Measurements from ENCODE around the gene BDKRB2. TPM values are rescaled to one million over a fixed set of nuclear protein-coding genes. Genes with fewer than 3 reads are reported as not detected.

Gene BDKRB2
- total RNA-seq, 1 experiment from 2014 or later, result not detected

- no peak for DNase-seq (ENCODE audit: extremely low read depth, low read depth)
Measured at GRCh38 chr14:96246539-96246847, 41.9 kb downstream of the BDKRB2 start.

DNA sequence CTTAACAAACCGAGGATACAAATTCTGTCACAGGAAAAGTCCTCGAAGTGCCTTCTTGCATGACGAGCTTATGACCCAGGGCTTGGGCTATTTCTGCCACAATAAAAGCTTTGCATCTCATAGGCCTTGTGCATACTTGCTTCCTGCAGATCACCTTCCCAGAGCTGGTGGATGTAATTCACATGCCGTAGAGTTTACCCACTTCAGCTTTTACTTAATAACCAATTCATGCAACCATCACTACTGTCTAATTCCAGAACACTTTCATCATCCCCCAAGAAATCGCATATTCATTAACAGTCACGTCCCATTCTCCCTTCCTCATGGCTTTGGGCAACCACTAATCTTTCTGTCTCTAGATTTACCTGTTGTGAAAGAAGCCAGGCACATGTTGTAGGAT lies 42.4 kb downstream of the BDKRB2 start:
- DNase-seq (ENCODE audit: extremely low read depth, low read depth), result no peak

DNA sequence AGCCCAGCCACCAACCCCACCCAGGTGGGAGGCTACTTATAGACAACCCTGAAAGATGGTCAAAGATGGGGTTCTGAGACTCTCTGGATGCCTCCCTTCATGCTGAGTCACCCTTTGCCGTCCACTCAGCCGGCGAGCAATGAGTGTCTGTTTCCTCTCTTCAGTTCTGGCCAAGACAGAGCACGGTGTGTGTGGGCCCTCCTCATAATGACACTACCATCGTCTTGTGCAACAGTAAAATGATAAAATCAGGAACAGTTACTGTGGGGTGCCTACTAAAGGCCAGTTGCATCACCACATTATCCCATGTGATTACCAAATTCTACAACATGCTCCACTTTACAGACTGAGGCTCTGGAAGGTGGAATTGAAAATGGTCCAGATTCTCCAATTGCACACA lies 44.4 kb downstream of the BDKRB2 start:
- no peak for DNase-seq (ENCODE audit: extremely low read depth, low read depth)

DNA sequence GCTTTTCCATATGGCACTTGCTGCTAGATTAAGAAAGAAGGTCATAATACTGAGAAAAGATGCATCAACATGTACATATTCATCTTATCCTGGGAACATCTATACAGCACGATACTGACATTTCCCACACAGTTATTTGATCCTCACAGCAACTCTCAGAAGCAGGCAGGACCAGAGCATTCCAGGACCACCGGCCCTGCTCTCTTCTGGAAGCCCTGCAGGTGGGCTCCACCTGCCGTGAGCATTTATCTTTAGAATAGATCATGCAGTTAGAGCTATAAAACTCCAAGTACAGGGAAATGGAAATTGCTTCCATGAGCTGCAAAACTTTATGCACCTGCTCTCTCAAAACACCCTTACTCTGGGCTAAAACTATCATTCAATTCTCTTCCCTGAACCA lies 45.8 kb downstream of the BDKRB2 start:
- no peak for DNase-seq (ENCODE audit: extremely low read depth, low read depth)

- no peak for DNase-seq (ENCODE audit: extremely low read depth, low read depth)
Measured at GRCh38 chr14:96251656-96252155, 47.1 kb downstream of the BDKRB2 start.

GRCh38 chr14:96252323-96252998 lies 47.8 kb downstream of the BDKRB2 start:
- no peak for DNase-seq (ENCODE audit: extremely low read depth, low read depth)

DNA sequence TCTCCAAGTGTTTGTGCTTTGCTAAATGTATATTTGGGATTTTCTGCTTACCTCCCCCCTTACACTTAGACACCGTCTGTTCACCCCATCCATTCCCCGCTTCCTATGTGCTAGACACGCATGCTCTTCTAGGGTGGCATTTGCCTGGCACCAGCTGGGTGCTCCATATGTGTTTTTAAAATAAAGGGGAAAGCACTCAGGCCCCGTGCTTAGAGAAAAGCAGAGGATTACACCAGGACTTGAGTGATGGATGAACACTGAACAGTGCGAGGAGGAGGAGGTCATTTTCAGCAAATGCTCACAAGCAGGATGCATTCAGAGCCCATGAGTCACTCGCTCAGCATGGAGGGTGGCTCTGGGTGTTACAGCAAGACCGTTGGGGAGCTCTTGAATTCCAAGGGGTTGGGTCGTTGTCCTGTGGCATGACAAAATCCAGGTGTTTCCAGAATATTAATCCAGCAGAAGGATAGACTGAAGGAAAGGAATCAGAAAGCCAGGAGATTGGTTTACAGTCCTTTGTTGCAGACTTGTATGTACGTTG lies 48.4 kb downstream of the BDKRB2 start:
- no peak for DNase-seq (ENCODE audit: extremely low read depth, low read depth)

DNA sequence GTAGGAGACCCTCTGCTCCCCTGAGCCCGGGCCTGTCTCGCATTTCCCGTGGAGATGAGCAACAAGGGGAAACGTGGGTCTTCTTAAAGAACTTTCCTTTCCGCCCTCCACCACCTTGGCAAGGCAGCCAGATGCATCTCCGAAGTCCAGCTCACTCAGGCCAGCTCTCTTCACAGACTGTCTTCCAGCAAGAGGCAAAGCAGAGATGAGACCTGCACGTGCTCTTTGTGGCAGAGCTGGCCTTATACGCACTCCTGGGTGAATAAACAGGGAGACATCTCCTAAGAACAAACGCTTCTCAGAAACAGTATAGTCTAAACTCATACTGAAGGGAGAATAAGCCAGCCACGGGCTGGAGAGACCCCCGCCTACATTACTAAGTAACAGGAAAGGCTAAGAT lies 50.0 kb downstream of the BDKRB2 start:
- no peak for DNase-seq (ENCODE audit: extremely low read depth, low read depth)

- no peak for DNase-seq (ENCODE audit: extremely low read depth, low read depth)
Measured at GRCh38 chr14:96255501-96256366, 51.1 kb downstream of the BDKRB2 start, which contains the start of gene BDKRB1. Gene BDKRB1, plus strand, starts transcription at chr14:96256210. Its CDS starts 7,473 bp downstream, at chr14:96263683.

GRCh38 chr14:96256407-96256806 lies 51.8 kb downstream of the BDKRB2 start:
- DNase-seq (ENCODE audit: extremely low read depth, low read depth), result no peak

- DNase-seq (ENCODE audit: extremely low read depth, low read depth), result no peak
Measured at GRCh38 chr14:96257056-96257455, 52.4 kb downstream of the BDKRB2 start.

DNA sequence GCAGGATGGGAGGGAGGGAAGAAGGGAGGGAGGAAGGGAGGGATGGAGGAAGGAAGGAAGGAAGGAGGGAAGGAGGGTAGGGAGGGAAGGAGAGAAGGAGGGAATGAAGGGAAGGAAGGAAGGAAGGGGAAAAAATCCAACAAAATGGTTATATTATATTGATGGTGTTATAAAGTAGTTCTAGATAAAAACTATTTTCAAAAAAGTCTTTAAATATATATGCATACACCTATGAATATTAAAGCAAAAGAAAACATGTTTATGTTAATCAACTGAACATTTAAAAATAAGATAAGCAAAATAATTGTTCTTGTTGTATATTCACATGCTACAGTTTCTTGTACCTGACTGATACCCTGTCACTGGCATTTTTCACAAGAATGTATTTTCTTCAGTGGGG lies 53.3 kb downstream of the BDKRB2 start:
- no peak for DNase-seq (ENCODE audit: extremely low read depth, low read depth)

GRCh38 chr14:96260341-96260821 lies 55.7 kb downstream of the BDKRB2 start:
- DNase-seq (ENCODE audit: extremely low read depth, low read depth), result no peak

DNA sequence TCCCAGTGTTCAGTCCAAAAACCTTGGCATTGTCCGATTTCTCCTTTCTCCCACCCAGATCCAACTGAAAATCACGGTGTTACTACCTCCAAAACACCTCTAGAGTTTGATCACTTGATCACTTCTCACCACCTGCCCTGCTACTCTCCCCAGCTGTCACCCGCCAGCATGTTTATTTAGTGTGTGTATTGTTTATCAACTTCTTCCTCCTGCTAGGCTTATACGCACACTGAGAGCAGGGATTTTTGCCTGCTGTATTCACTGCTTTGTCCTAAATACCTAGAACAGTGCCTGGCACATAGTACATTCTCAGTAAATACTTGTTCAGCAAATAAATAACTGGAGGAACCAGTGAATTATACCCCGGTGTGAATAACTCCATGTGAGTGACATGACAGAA lies 56.4 kb downstream of the BDKRB2 start:
- DNase-seq (ENCODE audit: extremely low read depth, low read depth), result no peak

GRCh38 chr14:96261772-96262655 lies 57.4 kb downstream of the BDKRB2 start:
- DNase-seq (ENCODE audit: extremely low read depth, low read depth), result no peak

- no peak for DNase-seq (ENCODE audit: extremely low read depth, low read depth)
Measured at GRCh38 chr14:96263347-96264199, 58.9 kb downstream of the BDKRB2 start.

DNA sequence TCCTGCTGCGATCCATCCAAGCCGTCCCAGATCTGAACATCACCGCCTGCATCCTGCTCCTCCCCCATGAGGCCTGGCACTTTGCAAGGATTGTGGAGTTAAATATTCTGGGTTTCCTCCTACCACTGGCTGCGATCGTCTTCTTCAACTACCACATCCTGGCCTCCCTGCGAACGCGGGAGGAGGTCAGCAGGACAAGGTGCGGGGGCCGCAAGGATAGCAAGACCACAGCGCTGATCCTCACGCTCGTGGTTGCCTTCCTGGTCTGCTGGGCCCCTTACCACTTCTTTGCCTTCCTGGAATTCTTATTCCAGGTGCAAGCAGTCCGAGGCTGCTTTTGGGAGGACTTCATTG lies 59.5 kb downstream of the BDKRB2 start:
- DNase-seq (ENCODE audit: extremely low read depth, low read depth), result no peak

DNA sequence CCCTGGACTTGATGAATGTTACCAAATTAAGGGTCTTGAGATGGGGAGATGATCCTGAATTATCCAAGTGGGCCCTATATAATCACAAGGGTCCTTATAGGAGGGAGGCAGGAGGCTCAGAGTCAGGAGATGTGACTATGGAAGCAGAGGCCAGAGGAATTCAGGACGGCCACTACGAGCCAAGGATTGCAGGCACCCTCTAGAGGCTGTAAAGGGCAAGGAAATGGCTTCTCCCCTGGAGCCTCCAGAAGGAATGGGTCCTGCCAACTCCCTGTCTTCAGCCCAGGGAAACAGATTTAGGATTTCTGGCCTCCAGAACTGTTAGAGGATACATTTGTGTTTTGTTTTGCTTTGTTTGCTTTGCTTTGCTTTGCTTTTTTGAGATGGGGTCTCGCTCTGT lies 60.2 kb downstream of the BDKRB2 start:
- DNase-seq (ENCODE audit: extremely low read depth, low read depth), result no peak

DNA sequence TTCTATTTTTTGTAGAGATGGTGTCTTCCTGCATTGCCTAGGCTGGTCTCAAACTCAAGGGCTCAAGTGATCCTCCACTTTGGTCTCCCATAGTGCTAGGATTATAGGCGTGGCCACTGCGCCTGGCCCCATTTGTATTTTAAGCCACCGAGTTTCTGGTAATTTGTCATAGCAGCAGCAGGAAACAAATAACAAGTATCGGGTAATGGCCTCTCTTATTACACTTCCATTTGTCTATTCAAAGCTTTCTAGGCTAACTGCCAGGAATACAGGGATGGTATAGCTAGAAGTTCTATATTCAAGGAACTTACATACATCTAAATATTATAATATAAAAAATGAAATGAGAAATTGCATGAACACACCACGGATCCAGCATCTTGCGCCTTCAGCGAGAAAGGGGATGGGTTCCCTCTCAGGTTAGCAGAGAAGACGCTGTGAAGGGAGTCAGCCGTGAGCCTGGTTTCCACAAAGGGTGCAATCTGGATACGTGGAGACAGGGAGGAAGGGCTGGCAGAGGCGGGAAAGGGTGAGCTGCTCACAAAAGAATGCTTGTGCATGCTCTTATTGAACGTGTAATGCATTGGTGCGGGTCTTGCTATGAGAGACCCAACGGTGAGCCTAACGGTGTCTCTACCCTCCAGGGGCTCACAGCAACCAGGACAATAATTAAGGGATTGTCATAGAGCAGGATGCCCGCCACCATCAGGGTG lies 60.9 kb downstream of the BDKRB2 start:
- no peak for DNase-seq (ENCODE audit: extremely low read depth, low read depth)
